ENCODE data around the gene TAF11L14. TPM values are rescaled to one million over a fixed set of nuclear protein-coding genes. Genes with fewer than 3 reads are reported as not detected.

TAF11L14 gene
- total RNA-seq, 1 donor from 2014 or later = not detected

- DNase-seq = no peak
Measured at GRCh38 chr5:17679597-17680203, 45.4 kb downstream of the TAF11L14 start.

GRCh38 chr5:17680737-17681136 is 46.5 kb downstream of the TAF11L14 start:
- no peak for DNase-seq

Small RNA genes lying within 50 kb of the gene (small RNA-seq; reads per million reads assigned to genes)
- gene AC233724.1 (ENCODE audit: low replicate concordance) (not detected), gene AC233724.12 (ENCODE audit: low replicate concordance) (not detected), gene AC233724.2 (ENCODE audit: low replicate concordance) (not detected), gene AC233724.3 (ENCODE audit: low replicate concordance) (not detected), gene AC233724.4 (ENCODE audit: low replicate concordance) (not detected), gene AC233724.6 (ENCODE audit: low replicate concordance) (not detected), gene AC233724.7 (ENCODE audit: low replicate concordance) (not detected)

Other genes with a start within 250 kb of the TAF11L14 start
- not detected for gene TAF11L2, start 136.2 kb upstream of the TAF11L14 start, total RNA-seq
- gene TAF11L3, start 116.1 kb upstream of the TAF11L14 start, total RNA-seq = not detected
- not detected for gene TAF11L4, start 112.7 kb upstream of the TAF11L14 start, total RNA-seq
- not detected for gene TAF11L5, start 109.2 kb upstream of the TAF11L14 start, total RNA-seq
- gene TAF11L6, start 105.8 kb upstream of the TAF11L14 start, total RNA-seq = not detected
- gene TAF11L7, start 48.7 kb upstream of the TAF11L14 start, total RNA-seq = not detected
- gene TAF11L8, start 43.5 kb upstream of the TAF11L14 start, total RNA-seq = not detected
- not detected for gene TAF11L9, start 40.1 kb upstream of the TAF11L14 start, total RNA-seq
- gene TAF11L10, start 36.6 kb upstream of the TAF11L14 start, total RNA-seq = not detected
- not detected for gene TAF11L11, start 30.3 kb upstream of the TAF11L14 start, total RNA-seq
- not detected for gene TAF11L12, start 24.1 kb upstream of the TAF11L14 start, total RNA-seq
- gene TAF11L13, start 2.4 kb upstream of the TAF11L14 start, total RNA-seq = not detected

Measured in tongue (tissue), 3 donors.